Kidney epithelial cell (primary cell): ENCODE measurements around the gene ZNF619. TPM values are rescaled to one million over a fixed set of nuclear protein-coding genes. Genes with fewer than 3 reads are reported as not detected.

Experiments used
- DNase-seq: peaks from one replicate; pipeline ENCODE4 v3.0.0-alpha.2; 2010; ENCODE audit warnings: low read depth
- H3K27me3 ChIP-seq: 2 replicates; pipeline ENCODE4 v1.6.0; 2011; ENCODE audit warnings: low read length; ENCODE audit not compliant: control insufficient read depth, insufficient read depth
- H3K36me3 ChIP-seq: 2 replicates; pipeline ENCODE4 v1.5.1; 2011; ENCODE audit warnings: low read length; ENCODE audit not compliant: control insufficient read depth, insufficient read depth
- H3K4me3 ChIP-seq: 2 replicates; pipeline ENCODE4 v1.5.1; 2011; ENCODE audit warnings: low read depth, mild to moderate bottlenecking, control low read depth, low read length
- CTCF ChIP-seq: IDR thresholded peaks from 2 replicates; pipeline ENCODE4 v1.5.1; 2011; ENCODE audit warnings: mild to moderate bottlenecking, moderate library complexity, low read length, control low read depth, inconsistent platforms; ENCODE audit not compliant: insufficient read depth, poor library complexity, severe bottlenecking
- total RNA-seq: library from RNA; depleted of rRNA; stranded (reverse); fragments of >200 nt; gene quantifications from 2 replicates; pipeline ENCODE4 v1.2.3, GENCODE V29; 2015

The ZNF619 gene
- total RNA-seq, 1 donor from 2014 or later: 4.3 TPM

GRCh38 chr3:40518067-40518466, 41.1 kb downstream of the ZNF619 start:
- H3K4me3 ChIP-seq: no peak overlapping the region
- H3K36me3 ChIP-seq: no peaks in the 10 kb centered on the region
- no peak for TF ChIP-seq CTCF
- H3K27me3 ChIP-seq: no peaks in the 10 kb centered on the region
- DNase-seq: no peak

GRCh38 chr3:40518848-40519247, 41.9 kb downstream of the ZNF619 start:
- TF ChIP-seq CTCF: no peak
- H3K4me3 ChIP-seq: no peak overlapping the region
- no peak for DNase-seq

DNA sequence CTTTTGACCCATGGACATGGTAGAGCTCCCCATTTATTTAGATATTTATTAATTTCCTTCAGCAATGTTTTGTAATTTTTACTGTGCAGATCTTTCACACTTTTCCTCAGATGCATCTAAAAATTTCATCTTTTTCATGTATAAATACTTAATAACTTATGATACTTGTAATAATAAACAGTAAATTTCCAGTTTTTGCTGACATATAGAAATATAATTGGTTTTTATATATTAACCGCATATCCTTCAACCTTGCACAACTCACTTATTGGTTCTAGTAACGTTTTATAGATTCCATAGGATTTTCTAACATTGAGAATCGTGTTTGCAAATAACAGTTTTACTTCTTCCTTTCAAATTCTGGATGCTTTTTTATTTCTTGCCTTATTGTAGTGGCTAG, 44.3 kb downstream of the ZNF619 start:
- Histone ChIP-seq H3K4me3 (no peak overlapping the region), H3K36me3 (no peaks in the 10 kb centered on the region), H3K27me3 (no peaks in the 10 kb centered on the region)
- no peak for DNase-seq
- TF ChIP-seq CTCF: no peak

More at GRCh38 chr3:40518848-40519247, 41.9 kb downstream of the ZNF619 start:
- Histone ChIP-seq H3K27me3 (no peaks in the 10 kb centered on the region), H3K36me3 (no peaks in the 10 kb centered on the region)

- Histone ChIP-seq H3K4me3 (no peak overlapping the region), H3K36me3 (no peaks in the 10 kb centered on the region), H3K27me3 (no peaks in the 10 kb centered on the region)
- no peak for TF ChIP-seq CTCF
- no peak for DNase-seq
Observed at GRCh38 chr3:40523781-40524180, 46.9 kb downstream of the ZNF619 start.

DNA sequence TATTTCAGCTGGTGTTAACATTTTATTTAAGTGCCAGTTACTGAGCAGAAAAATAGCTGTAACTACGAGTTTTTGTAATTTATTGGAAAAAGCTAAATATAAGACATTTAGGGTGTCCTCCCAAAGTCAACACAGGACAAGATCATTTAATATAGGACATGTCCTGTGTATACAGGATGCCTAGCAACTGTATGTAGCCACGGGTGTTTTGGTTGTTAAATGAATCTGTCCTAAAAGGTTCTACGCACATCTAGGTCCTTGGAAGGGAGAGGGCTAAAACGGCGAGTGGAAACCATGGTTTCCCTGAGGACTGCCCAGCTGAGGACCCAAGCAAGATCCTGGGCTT, 47.3 kb downstream of the ZNF619 start:
- no peak for TF ChIP-seq CTCF
- H3K27me3 ChIP-seq: no peaks in the 10 kb centered on the region
- H3K4me3 ChIP-seq: peak overlapping the region; percentile 75
- DNase-seq: no peak
- H3K36me3 ChIP-seq: no peaks in the 10 kb centered on the region

- TF ChIP-seq CTCF: no peak
- no peaks in the 10 kb centered on the region for H3K27me3 ChIP-seq
- H3K4me3 ChIP-seq: peak within 1 kb of the TSS; percentile 75
- DNase-seq: peak; percentile 19
- no peaks in the 10 kb centered on the region for H3K36me3 ChIP-seq
Observed at GRCh38 chr3:40524568-40525285, 47.8 kb downstream of the ZNF619 start, which contains the start of gene ZNF621. Gene ZNF621 (plus strand): TSS chr3:40524960. CDS start chr3:40525841, 881 bp downstream.
